IMR-90 (cell line): ENCODE results near the gene RBM28. TPM values are rescaled to one million over a fixed set of nuclear protein-coding genes. Genes with fewer than 3 reads are reported as not detected.

Source experiments
- ATAC-seq: fragments of 200-7000 bp; cut with Tn5 transposase; 2 replicates; pipeline ENCODE4 v1.9.1; 2020; ENCODE audit warnings: low read depth, mild to moderate bottlenecking, moderate library complexity
- BruUV-seq: library from RNA; stranded (reverse); fragments of 400-500 nt; replicated peaks from 2 replicates; lab custom pipeline; 2021; lab: Mats Ljungman, UMichigan
- CTCF ChIA-PET: fragments of 300-600 bp; formaldehyde crosslinking; extraction: SDS; loops from one replicate; lab custom pipeline; 2021; ENCODE audit warnings: antibody characterized with exemption; lab: Yijun Ruan, JAX
- POLR2A ChIA-PET: fragments of 300-600 bp; sonication (Branson Sonifier 250); formaldehyde crosslinking; loops from one replicate; lab custom pipeline; 2022; ENCODE audit warnings: antibody characterized with exemption; ENCODE audit not compliant: unreplicated experiment; lab: Charles Lee
- DNase-seq: peaks from one replicate; pipeline ENCODE4 v3.0.0; 2013
- H2AFZ ChIP-seq: replicated peaks from 2 replicates; pipeline ENCODE3; 2013; ENCODE audit warnings: low read length, mild to moderate bottlenecking; ENCODE audit not compliant: poor library complexity
- H2AK5ac ChIP-seq: 2 replicates; pipeline ENCODE4 v1.6.1; 2013; ENCODE audit warnings: low read depth, low read length, inconsistent platforms
- H2AK9ac ChIP-seq: replicated peaks from 2 replicates; pipeline ENCODE3; 2013; ENCODE audit warnings: mild to moderate bottlenecking, low read depth, low read length, moderate library complexity; ENCODE audit not compliant: poor library complexity
- H2BK120ac ChIP-seq: 2 replicates; pipeline ENCODE4 v1.6.1; 2013; ENCODE audit warnings: low read depth, low read length, inconsistent platforms
- H2BK15ac ChIP-seq: 3 replicates; pipeline ENCODE4 v1.6.1; 2013; ENCODE audit warnings: low read depth, low read length, inconsistent platforms
- H2BK20ac ChIP-seq: 2 replicates; pipeline ENCODE4 v1.6.1; 2013; ENCODE audit warnings: low read depth, mild to moderate bottlenecking, inconsistent platforms, low read length, moderate library complexity
- H2BK5ac ChIP-seq: 2 replicates; pipeline ENCODE4 v1.6.1; 2013; ENCODE audit warnings: mild to moderate bottlenecking, low read depth, low read length, inconsistent platforms; ENCODE audit not compliant: poor library complexity, severe bottlenecking
- H3K14ac ChIP-seq: replicated peaks from 2 replicates; pipeline ENCODE4 v1.6.1; 2013; ENCODE audit warnings: low read depth, low read length, inconsistent platforms
- H3K18ac ChIP-seq: 2 replicates; pipeline ENCODE4 v1.6.1; 2013; ENCODE audit warnings: low read depth, low read length, control low read depth
- H3K23ac ChIP-seq: 2 replicates; pipeline ENCODE4 v1.6.1; 2013; ENCODE audit warnings: low read depth, low read length, inconsistent platforms
- H3K27ac ChIP-seq: 2 replicates; pipeline ENCODE4 v1.5.1; 2013; ENCODE audit warnings: mild to moderate bottlenecking, control low read depth, low read length; ENCODE audit not compliant: insufficient read depth
- H3K27me3 ChIP-seq: 2 replicates; pipeline ENCODE4 v1.6.1; 2013; ENCODE audit warnings: low read length; ENCODE audit not compliant: control insufficient read depth, insufficient read depth
- H3K36me3 ChIP-seq: 2 replicates; pipeline ENCODE4 v1.6.1; 2013; ENCODE audit warnings: low read length, mixed read lengths; ENCODE audit not compliant: control insufficient read depth, insufficient read depth
- H3K4ac ChIP-seq: 2 replicates; pipeline ENCODE4 v1.6.1; 2013; ENCODE audit warnings: low read depth, low read length, inconsistent platforms
- H3K4me1 ChIP-seq: 2 replicates; pipeline ENCODE4 v1.6.1; 2013; ENCODE audit warnings: low read length, mixed read lengths; ENCODE audit not compliant: control insufficient read depth, insufficient read depth
- H3K4me2 ChIP-seq: 2 replicates; pipeline ENCODE4 v1.6.1; 2013; ENCODE audit warnings: low read depth, mild to moderate bottlenecking, control low read depth, low read length, moderate library complexity
- H3K4me3 ChIP-seq: 2 replicates; pipeline ENCODE4 v1.5.1; 2013; ENCODE audit warnings: low read depth, mild to moderate bottlenecking, control low read depth, low read length, moderate library complexity; ENCODE audit not compliant: insufficient read depth
- H3K56ac ChIP-seq: 2 replicates; pipeline ENCODE4 v1.6.1; 2013; ENCODE audit warnings: low read length, inconsistent platforms; ENCODE audit not compliant: insufficient read depth; ENCODE audit errors: extremely low read depth
- H3K79me1 ChIP-seq, 2 experiments: 2 replicates each; pipeline ENCODE4 v1.6.1; 2013; ENCODE audit warnings: low read length in 2 of 2, inconsistent platforms in 1 of 2, low read depth in 1 of 2
- H3K9ac ChIP-seq: 2 replicates; pipeline ENCODE4 v1.6.1; 2013; ENCODE audit warnings: low read depth, low read length, control low read depth
- H3K9me1 ChIP-seq: 2 replicates; pipeline ENCODE4 v1.6.1; 2013; ENCODE audit warnings: low read length, inconsistent platforms; ENCODE audit not compliant: insufficient read depth
- H3K9me3 ChIP-seq: 2 replicates; pipeline ENCODE4 v1.6.1; 2013; ENCODE audit warnings: low read length; ENCODE audit not compliant: control insufficient read depth, insufficient read depth
- H4K20me1 ChIP-seq: 2 replicates; pipeline ENCODE4 v1.6.1; 2013; ENCODE audit warnings: low read length, inconsistent platforms; ENCODE audit not compliant: insufficient read depth
- H4K5ac ChIP-seq: 2 replicates; pipeline ENCODE4 v1.6.1; 2013; ENCODE audit warnings: mild to moderate bottlenecking, low read depth, low read length, control low read depth
- H4K8ac ChIP-seq, 2 experiments: 2 replicates each; pipeline ENCODE4 v1.6.1; 2013; ENCODE audit warnings: low read depth in 2 of 2, low read length in 2 of 2, control low read depth in 1 of 2, inconsistent platforms in 1 of 2
- H4K91ac ChIP-seq: 2 replicates; pipeline ENCODE4 v1.6.1; 2013; ENCODE audit warnings: low read depth, low read length, inconsistent platforms; ENCODE audit not compliant: insufficient read depth
- CEBPB ChIP-seq: IDR thresholded peaks from 2 replicates; pipeline ENCODE4 v1.6.1; 2012; ENCODE audit warnings: low read depth, low read length, improper control_type of control experiment
- CTCF ChIP-seq: conservative IDR thresholded peaks from 2 replicates; pipeline ENCODE4 v1.5.1; 2012; ENCODE audit warnings: mild to moderate bottlenecking, low read depth, low read length, improper control_type of control experiment
- FOS ChIP-seq: fragments of 150-350 bp; IDR thresholded peaks from 2 replicates; pipeline ENCODE4 v1.6.1; 2016; ENCODE audit warnings: low read depth, low read length
- MAFK ChIP-seq: IDR thresholded peaks from 2 replicates; pipeline ENCODE4 v1.6.1; 2012; ENCODE audit warnings: low read depth, low read length, improper control_type of control experiment
- MAZ ChIP-seq: IDR thresholded peaks from 2 replicates; pipeline ENCODE4 v1.6.1; 2012; ENCODE audit warnings: low read depth, mild to moderate bottlenecking, low read length, improper control_type of control experiment, moderate library complexity, borderline replicate concordance
- MXI1 ChIP-seq: IDR thresholded peaks from 2 replicates; pipeline ENCODE4 v1.6.1; 2012; ENCODE audit warnings: low read depth, mild to moderate bottlenecking, low read length, moderate library complexity, borderline replicate concordance
- NFE2L2 ChIP-seq: fragments of 150-350 bp; IDR thresholded peaks from 2 replicates; pipeline ENCODE4 v1.6.1; 2016; ENCODE audit warnings: low read depth, mild to moderate bottlenecking, low read length
- RAD21 ChIP-seq: IDR thresholded peaks from 2 replicates; pipeline ENCODE4 v1.6.1; 2012; ENCODE audit warnings: low read length, improper control_type of control experiment
- RCOR1 ChIP-seq: IDR thresholded peaks from 2 replicates; pipeline ENCODE4 v1.6.1; 2012; ENCODE audit warnings: mild to moderate bottlenecking, low read length, improper control_type of control experiment; ENCODE audit not compliant: insufficient replicate concordance
- RFX5 ChIP-seq: IDR thresholded peaks from 2 replicates; pipeline ENCODE4 v1.8.0; 2012; ENCODE audit warnings: low read depth, mild to moderate bottlenecking, low read length, moderate library complexity
- SMC3 ChIP-seq: fragments of 150-350 bp; IDR thresholded peaks from 2 replicates; pipeline ENCODE4 v1.6.1; 2016; ENCODE audit warnings: low read depth, mild to moderate bottlenecking, antibody characterized with exemption, low read length, moderate library complexity
- WGBS, 2 experiments: methylation state at CpG; one replicate each; pipeline versions ENCODE4 v1.1.5 to v1.1.7; 2013; ENCODE audit warnings: missing lambda C conversion rate in 2 of 2; ENCODE audit not compliant: insufficient read length in 1 of 2; ENCODE audit errors: extremely low coverage in 2 of 2; 5-methylcytosine and 5-hydroxymethylcytosine counted together
- dilution Hi-C: fragments of 300-500 bp; cut with HindIII; formaldehyde crosslinking; loops from one replicate; pipeline ENCODE4 v1.14.3; 2018; ENCODE audit warnings: low sequenced_read_pairs; ENCODE audit not compliant: unreplicated experiment
- in situ Hi-C: fragments of 300-500 bp; cut with MboI; formaldehyde crosslinking; loops from 3 replicates; pipeline ENCODE4 v1.14.3; 2019; ENCODE audit warnings: low sequenced_read_pairs, inconsistent platforms, mixed read lengths
- intact Hi-C: fragments of 100-400 bp; cut with micrococcal nuclease; formaldehyde crosslinking; loops from 2 replicates; pipeline ENCODE4 v1.10.0; 2022
- polyA plus RNA-seq, 3 experiments: library from polyadenylated mRNA; depleted of rRNA; stranded (reverse); fragments of >200 nt; gene quantifications; 2 replicates each; pipeline ENCODE4 v1.2.3, GENCODE V29; 2012; ENCODE audit warnings: low replicate concordance in 1 of 3
- total RNA-seq: library from RNA; depleted of rRNA; stranded (reverse); fragments of >200 nt; gene quantifications from 2 replicates; pipeline ENCODE4 v1.2.3, GENCODE V29; 2012
- TF ChIP-seq, protein P1 (sequence below): fragments of 150-350 bp; IDR thresholded peaks from 2 replicates; pipeline ENCODE4 v1.6.1; 2017; ENCODE audit warnings: mild to moderate bottlenecking, antibody characterized with exemption, low read length, low read depth

Gene RBM28
- total and polyA plus RNA-seq, 2 of the 4 experiments (the other 2 are of a cell fraction), result 12.4 to 20.4 TPM

GRCh38 chr7:128359336-128359735, 15.6 kb upstream of the RBM28 start:
- dilution Hi-C loops, result no loop called here
- no peak overlapping the region for H2BK5ac ChIP-seq
- H2BK120ac ChIP-seq, result no peak overlapping the region
- no peak overlapping the region for H3K27ac ChIP-seq
- H3K56ac ChIP-seq, result no peak overlapping the region
- intact Hi-C loops, result no loop called here
- WGBS, 2 experiments, result 75% methylated on average over 6 of the region's 12 CpGs; no CpG with 5 or more reads in 1 of the 2 experiments
- no peak overlapping the region for H3K23ac ChIP-seq
- H3K4me2 ChIP-seq, result no peak overlapping the region
- H2BK15ac ChIP-seq, result no peak overlapping the region
- peaks cover 82% of the 10 kb centered on the region for H3K27me3 ChIP-seq
- no peak overlapping the region for H4K8ac ChIP-seq
- no peak overlapping the region for H2AFZ ChIP-seq
- POLR2A ChIA-PET, result no interaction called here
- H3K9me3 ChIP-seq, result no peaks in the 10 kb centered on the region
- no peak overlapping the region for H2BK20ac ChIP-seq
- no peak overlapping the region for H2AK9ac ChIP-seq
- no peak overlapping the region for H4K91ac ChIP-seq
- H3K14ac ChIP-seq, result no peak overlapping the region
- H3K36me3 ChIP-seq, result no peaks in the 10 kb centered on the region
- H4K5ac ChIP-seq, result no peak overlapping the region
- no peaks in the 10 kb centered on the region for H3K9me1 ChIP-seq
- no peak for TF ChIP-seq MAZ
- TF ChIP-seq, protein P1, sequence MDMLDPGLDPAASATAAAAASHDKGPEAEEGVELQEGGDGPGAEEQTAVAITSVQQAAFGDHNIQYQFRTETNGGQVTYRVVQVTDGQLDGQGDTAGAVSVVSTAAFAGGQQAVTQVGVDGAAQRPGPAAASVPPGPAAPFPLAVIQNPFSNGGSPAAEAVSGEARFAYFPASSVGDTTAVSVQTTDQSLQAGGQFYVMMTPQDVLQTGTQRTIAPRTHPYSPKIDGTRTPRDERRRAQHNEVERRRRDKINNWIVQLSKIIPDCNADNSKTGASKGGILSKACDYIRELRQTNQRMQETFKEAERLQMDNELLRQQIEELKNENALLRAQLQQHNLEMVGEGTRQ, result no peak
- TF ChIP-seq RCOR1, result no peak
- no peak for TF ChIP-seq NFE2L2
- no peak for TF ChIP-seq CEBPB
- no peak for TF ChIP-seq CTCF
- TF ChIP-seq RFX5, result no peak
- TF ChIP-seq MXI1, result no peak
- no peak for TF ChIP-seq FOS
- no peak for TF ChIP-seq SMC3
- TF ChIP-seq RAD21, result no peak
- TF ChIP-seq MAFK, result no peak
- DNase-seq, result no peak
- CTCF ChIA-PET, result no interaction called here
- H3K79me1 ChIP-seq, result no peaks in the 10 kb centered on the region
- no peak overlapping the region for H3K4ac ChIP-seq
- H2AK5ac ChIP-seq, result no peak overlapping the region
- H3K9ac ChIP-seq, result no peak overlapping the region
- H3K4me1 ChIP-seq, result no peaks in the 10 kb centered on the region; the same call in 1 of the 2 replicates
- no peak for ATAC-seq
- in situ Hi-C loops, result no loop called here
- H3K4me3 ChIP-seq, result no peak overlapping the region
- no peak overlapping the region for H3K18ac ChIP-seq
- no TSS peak for BruUV-seq
- 0 out of 2 replicates have a peak, but pooled peaks cover 3% of the 10 kb centered on the region for H4K20me1 ChIP-seq
